ENCODE measurements around the gene MINDY4. TPM values are rescaled to one million over a fixed set of nuclear protein-coding genes. Genes with fewer than 3 reads are reported as not detected.
A peak's percentile ranks its signal among the peaks of the same experiment; 100 is the strongest.

The MINDY4 gene
- total RNA-seq, 1 donor from 2014 or later: 4.7 TPM

DNA sequence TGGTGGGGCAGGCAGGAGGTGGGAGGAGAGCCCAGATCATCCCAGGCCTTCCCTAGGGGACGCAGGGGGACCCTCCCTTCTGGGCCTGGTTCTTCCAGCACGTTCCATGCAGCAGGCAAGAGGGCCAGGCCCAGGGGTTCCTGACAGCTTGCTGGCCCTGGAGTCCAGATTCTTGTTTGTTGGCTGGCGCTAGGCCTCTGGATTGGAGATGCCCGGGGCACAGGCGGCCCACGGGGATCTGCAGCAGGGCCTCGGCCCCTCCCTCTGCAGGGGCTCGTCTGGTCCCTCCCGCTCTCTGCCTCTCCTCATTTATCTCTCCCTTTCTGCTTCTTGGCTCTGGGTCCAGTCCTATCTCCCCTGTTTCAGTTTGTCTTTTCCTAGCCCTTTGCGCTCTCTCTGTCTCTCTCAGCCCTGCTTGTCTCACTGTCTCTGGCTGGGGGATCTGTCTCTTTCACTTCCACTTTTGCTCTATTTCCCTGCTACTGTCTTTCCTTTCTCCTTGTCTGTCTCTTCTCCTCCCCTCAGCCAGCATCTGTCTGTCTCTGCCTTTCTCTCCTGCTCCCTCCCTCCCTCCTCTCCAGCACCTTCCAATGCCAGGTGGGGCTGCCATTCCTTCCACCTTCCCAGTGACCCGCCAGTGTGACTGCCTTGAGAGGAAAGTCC lies 139.3 kb downstream of the MINDY4 start:
- H3K4me1 Mint-ChIP-seq (ENCODE audit: unreplicated experiment): peaks cover 20% of the 10 kb centered on the region
- H3K4me3 Mint-ChIP-seq (ENCODE audit: unreplicated experiment): peak overlapping the region; percentile 43
- H3K27ac Mint-ChIP-seq (ENCODE audit: unreplicated experiment): peak overlapping the region; percentile 48
- H3K27me3 Mint-ChIP-seq (ENCODE audit: unreplicated experiment): peaks cover 9% of the 10 kb centered on the region
- peaks cover 3% of the 10 kb centered on the region for H3K36me3 Mint-ChIP-seq (ENCODE audit: low read depth, unreplicated experiment)
- TF ChIP-seq, protein P1, sequence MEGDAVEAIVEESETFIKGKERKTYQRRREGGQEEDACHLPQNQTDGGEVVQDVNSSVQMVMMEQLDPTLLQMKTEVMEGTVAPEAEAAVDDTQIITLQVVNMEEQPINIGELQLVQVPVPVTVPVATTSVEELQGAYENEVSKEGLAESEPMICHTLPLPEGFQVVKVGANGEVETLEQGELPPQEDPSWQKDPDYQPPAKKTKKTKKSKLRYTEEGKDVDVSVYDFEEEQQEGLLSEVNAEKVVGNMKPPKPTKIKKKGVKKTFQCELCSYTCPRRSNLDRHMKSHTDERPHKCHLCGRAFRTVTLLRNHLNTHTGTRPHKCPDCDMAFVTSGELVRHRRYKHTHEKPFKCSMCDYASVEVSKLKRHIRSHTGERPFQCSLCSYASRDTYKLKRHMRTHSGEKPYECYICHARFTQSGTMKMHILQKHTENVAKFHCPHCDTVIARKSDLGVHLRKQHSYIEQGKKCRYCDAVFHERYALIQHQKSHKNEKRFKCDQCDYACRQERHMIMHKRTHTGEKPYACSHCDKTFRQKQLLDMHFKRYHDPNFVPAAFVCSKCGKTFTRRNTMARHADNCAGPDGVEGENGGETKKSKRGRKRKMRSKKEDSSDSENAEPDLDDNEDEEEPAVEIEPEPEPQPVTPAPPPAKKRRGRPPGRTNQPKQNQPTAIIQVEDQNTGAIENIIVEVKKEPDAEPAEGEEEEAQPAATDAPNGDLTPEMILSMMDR (IDR thresholded peaks at IDR 0.05; ENCODE audit: unreplicated experiment): no peak
- no peaks in the 10 kb centered on the region for H3K9me3 Mint-ChIP-seq (ENCODE audit: unreplicated experiment)
- DNase-seq (ENCODE audit: low spot score): no peak

DNA sequence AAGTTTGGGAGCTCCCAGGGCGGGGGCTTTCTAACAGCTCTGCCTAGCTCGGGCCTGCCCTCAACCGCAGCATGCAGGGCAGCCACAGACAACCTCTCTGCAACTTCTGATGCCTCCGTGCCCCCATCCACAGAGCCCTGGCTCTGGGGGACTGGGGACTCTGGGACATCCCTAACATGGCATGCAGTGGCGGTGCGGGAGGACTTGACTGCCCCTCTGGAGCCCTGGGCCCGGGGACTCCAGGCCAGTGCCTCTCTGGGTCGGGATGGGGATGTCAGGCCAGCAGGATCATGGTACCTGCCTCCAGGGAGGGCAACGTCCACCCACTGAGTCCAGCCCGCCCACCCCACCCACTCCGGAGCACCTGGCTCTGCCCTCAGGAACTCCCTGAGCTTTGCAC lies 139.9 kb downstream of the MINDY4 start:
- Mint-ChIP-seq H3K27ac (ENCODE audit: unreplicated experiment) (peak overlapping the region; percentile 48), H3K9me3 (ENCODE audit: unreplicated experiment) (no peaks in the 10 kb centered on the region), H3K36me3 (ENCODE audit: low read depth, unreplicated experiment) (peaks cover 3% of the 10 kb centered on the region), H3K4me3 (ENCODE audit: unreplicated experiment) (no peak overlapping the region), H3K27me3 (ENCODE audit: unreplicated experiment) (peaks cover 9% of the 10 kb centered on the region), H3K4me1 (ENCODE audit: unreplicated experiment) (peaks cover 20% of the 10 kb centered on the region)
- TF ChIP-seq, protein P1 (IDR thresholded peaks at IDR 0.05; ENCODE audit: unreplicated experiment): no peak
- no peak for DNase-seq (ENCODE audit: low spot score)

DNA sequence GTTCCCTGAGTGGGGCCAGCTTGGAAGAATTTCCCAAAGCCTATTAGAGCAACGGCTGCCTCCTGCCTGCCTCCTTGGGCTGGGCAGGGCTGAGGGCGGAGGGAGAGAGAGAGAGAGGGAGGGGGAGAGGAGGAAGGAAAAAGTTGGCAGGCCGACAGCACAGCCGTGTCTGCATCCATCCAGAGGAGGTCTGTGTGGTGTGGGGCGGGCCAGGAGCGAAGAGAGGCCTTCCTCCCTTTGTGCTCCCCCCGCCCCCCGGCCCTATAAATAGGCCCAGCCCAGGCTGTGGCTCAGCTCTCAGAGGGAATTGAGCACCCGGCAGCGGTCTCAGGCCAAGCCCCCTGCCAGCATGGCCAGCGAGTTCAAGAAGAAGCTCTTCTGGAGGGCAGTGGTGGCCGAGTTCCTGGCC lies 140.3 kb downstream of the MINDY4 start, which contains the start of gene AQP1:
Gene AQP1 (plus strand): TSS at position 293 of the 409 bp plus-strand sequence. CDS start 57 bp downstream, at position 350.
- Mint-ChIP-seq H3K4me1 (ENCODE audit: unreplicated experiment) (peaks cover 20% of the 10 kb centered on the region), H3K9me3 (ENCODE audit: unreplicated experiment) (no peaks in the 10 kb centered on the region), H3K27me3 (ENCODE audit: unreplicated experiment) (peaks cover 8% of the 10 kb centered on the region), H3K36me3 (ENCODE audit: low read depth, unreplicated experiment) (peaks cover 3% of the 10 kb centered on the region), H3K4me3 (ENCODE audit: unreplicated experiment) (peak within 1 kb of the TSS; percentile 43), H3K27ac (ENCODE audit: unreplicated experiment) (peak within 1 kb of the TSS; percentile 48)
- TF ChIP-seq, protein P1 (IDR thresholded peaks at IDR 0.05; ENCODE audit: unreplicated experiment): no peak
- no peak for DNase-seq (ENCODE audit: low spot score)

DNA sequence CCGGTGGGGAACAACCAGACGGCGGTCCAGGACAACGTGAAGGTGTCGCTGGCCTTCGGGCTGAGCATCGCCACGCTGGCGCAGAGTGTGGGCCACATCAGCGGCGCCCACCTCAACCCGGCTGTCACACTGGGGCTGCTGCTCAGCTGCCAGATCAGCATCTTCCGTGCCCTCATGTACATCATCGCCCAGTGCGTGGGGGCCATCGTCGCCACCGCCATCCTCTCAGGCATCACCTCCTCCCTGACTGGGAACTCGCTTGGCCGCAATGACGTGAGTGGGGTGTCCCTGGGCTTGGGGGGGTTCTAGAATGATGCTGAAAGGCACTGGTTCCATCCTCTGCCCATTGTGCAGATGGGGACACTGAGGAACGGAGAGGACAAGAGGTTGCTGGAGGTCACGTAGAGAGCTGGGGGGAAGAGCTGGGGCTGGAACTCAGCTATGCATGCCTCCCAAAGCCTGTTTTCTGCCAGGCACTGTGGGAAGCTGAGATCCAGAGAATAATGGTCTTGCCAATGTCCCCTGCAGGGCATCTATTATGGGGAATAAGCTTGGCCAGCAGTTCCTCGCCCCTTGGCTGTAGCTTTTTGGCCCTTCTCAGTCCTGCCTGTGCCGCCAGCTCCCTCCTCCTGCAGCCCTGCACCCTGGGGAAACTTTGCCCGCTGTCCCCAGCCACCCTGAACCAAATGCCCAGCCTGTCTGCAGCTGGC lies 141.0 kb downstream of the MINDY4 start:
- TF ChIP-seq, protein P1 (IDR thresholded peaks at IDR 0.05; ENCODE audit: unreplicated experiment): no peak
- H3K4me1 Mint-ChIP-seq (ENCODE audit: unreplicated experiment): peaks cover 22% of the 10 kb centered on the region
- H3K4me3 Mint-ChIP-seq (ENCODE audit: unreplicated experiment): no peak overlapping the region
- no peaks in the 10 kb centered on the region for H3K9me3 Mint-ChIP-seq (ENCODE audit: unreplicated experiment)
- peaks cover 4% of the 10 kb centered on the region for H3K27me3 Mint-ChIP-seq (ENCODE audit: unreplicated experiment)
- peaks cover 3% of the 10 kb centered on the region for H3K36me3 Mint-ChIP-seq (ENCODE audit: low read depth, unreplicated experiment)
- DNase-seq (ENCODE audit: low spot score): no peak
- no peak overlapping the region for H3K27ac Mint-ChIP-seq (ENCODE audit: unreplicated experiment)

DNA sequence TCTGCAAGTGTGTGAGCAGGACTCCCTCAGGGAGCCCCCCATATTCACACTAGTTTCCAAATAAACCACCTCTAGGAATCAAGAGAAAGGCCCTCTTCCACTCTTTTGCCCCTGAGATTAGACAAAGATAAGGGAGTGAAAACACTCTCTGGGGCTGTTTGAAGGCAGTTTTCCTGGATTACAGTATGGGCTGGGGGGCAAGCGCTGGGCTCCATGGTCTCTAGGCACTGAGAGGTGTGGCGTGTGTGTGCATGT lies 141.4 kb downstream of the MINDY4 start:
- TF ChIP-seq, protein P1 (IDR thresholded peaks at IDR 0.05; ENCODE audit: unreplicated experiment): no peak
- Mint-ChIP-seq H3K36me3 (ENCODE audit: low read depth, unreplicated experiment) (peaks cover 3% of the 10 kb centered on the region), H3K4me1 (ENCODE audit: unreplicated experiment) (peaks cover 27% of the 10 kb centered on the region), H3K4me3 (ENCODE audit: unreplicated experiment) (no peak overlapping the region), H3K27me3 (ENCODE audit: unreplicated experiment) (peaks cover 4% of the 10 kb centered on the region), H3K27ac (ENCODE audit: unreplicated experiment) (no peak overlapping the region), H3K9me3 (ENCODE audit: unreplicated experiment) (no peaks in the 10 kb centered on the region)
- DNase-seq (ENCODE audit: low spot score): no peak

All from endothelial cell (in vitro differentiated cells).